ENCODE data around the gene LRRC3.

LRRC3 gene

GRCh38 chr21:44461005-44461404 is 5.7 kb downstream of the LRRC3 start:
- DNase-seq = no peak
- TF ChIP-seq, protein P1, sequence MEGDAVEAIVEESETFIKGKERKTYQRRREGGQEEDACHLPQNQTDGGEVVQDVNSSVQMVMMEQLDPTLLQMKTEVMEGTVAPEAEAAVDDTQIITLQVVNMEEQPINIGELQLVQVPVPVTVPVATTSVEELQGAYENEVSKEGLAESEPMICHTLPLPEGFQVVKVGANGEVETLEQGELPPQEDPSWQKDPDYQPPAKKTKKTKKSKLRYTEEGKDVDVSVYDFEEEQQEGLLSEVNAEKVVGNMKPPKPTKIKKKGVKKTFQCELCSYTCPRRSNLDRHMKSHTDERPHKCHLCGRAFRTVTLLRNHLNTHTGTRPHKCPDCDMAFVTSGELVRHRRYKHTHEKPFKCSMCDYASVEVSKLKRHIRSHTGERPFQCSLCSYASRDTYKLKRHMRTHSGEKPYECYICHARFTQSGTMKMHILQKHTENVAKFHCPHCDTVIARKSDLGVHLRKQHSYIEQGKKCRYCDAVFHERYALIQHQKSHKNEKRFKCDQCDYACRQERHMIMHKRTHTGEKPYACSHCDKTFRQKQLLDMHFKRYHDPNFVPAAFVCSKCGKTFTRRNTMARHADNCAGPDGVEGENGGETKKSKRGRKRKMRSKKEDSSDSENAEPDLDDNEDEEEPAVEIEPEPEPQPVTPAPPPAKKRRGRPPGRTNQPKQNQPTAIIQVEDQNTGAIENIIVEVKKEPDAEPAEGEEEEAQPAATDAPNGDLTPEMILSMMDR (IDR thresholded peaks at IDR 0.05; ENCODE audit: low read depth, low read length, missing control alignments) = no peak
- H3K4me3 ChIP-seq (ENCODE audit: low read depth, low read length) = no peak overlapping the region
- H3K27ac ChIP-seq = no peak overlapping the region
- H3K27me3 ChIP-seq (replicated peaks) = no peaks in the 10 kb centered on the region
- in situ Hi-C loops (cut with HindIII; ENCODE audit: low pct_ligation_motif_present, low sequenced_read_pairs) = no loop called here
- H3K36me3 ChIP-seq (replicated peaks) = no peaks in the 10 kb centered on the region

- H3K36me3 ChIP-seq (replicated peaks) = no peaks in the 10 kb centered on the region
- no peaks in the 10 kb centered on the region for H3K27me3 ChIP-seq (replicated peaks)
- H3K4me3 ChIP-seq (ENCODE audit: low read depth, low read length) = no peak overlapping the region
- TF ChIP-seq, protein P1 (IDR thresholded peaks at IDR 0.05; ENCODE audit: low read depth, low read length, missing control alignments) = peak; percentile 13
- in situ Hi-C loops (cut with HindIII; ENCODE audit: low pct_ligation_motif_present, low sequenced_read_pairs) = no loop called here
- no peak overlapping the region for H3K27ac ChIP-seq
- DNase-seq = no peak
These were observed 6.2 kb downstream of the LRRC3 start for GRCh38 chr21:44461464-44462001.

- H3K36me3 ChIP-seq (replicated peaks) = no peaks in the 10 kb centered on the region
- TF ChIP-seq, protein P1 (IDR thresholded peaks at IDR 0.05; ENCODE audit: low read depth, low read length, missing control alignments) = no peak
- no peak overlapping the region for H3K4me3 ChIP-seq (ENCODE audit: low read depth, low read length)
- H3K27me3 ChIP-seq (replicated peaks) = no peaks in the 10 kb centered on the region
- no peak for DNase-seq
- in situ Hi-C loops (cut with HindIII; ENCODE audit: low pct_ligation_motif_present, low sequenced_read_pairs) = no loop called here
- no peak overlapping the region for H3K27ac ChIP-seq
These were observed 7.0 kb downstream of the LRRC3 start for GRCh38 chr21:44462086-44462833.

GRCh38 chr21:44462834-44463200 is 7.5 kb downstream of the LRRC3 start:
- TF ChIP-seq, protein P1 (IDR thresholded peaks at IDR 0.05; ENCODE audit: low read depth, low read length, missing control alignments) = no peak
- no peaks in the 10 kb centered on the region for H3K27me3 ChIP-seq (replicated peaks)
- in situ Hi-C loops (cut with HindIII; ENCODE audit: low pct_ligation_motif_present, low sequenced_read_pairs) = no loop called here
- no peak for DNase-seq
- H3K27ac ChIP-seq = no peak overlapping the region
- H3K36me3 ChIP-seq (replicated peaks) = no peaks in the 10 kb centered on the region
- H3K4me3 ChIP-seq (ENCODE audit: low read depth, low read length) = no peak overlapping the region

GRCh38 chr21:44463724-44464123 is 8.4 kb downstream of the LRRC3 start:
- DNase-seq = no peak
- H3K4me3 ChIP-seq (ENCODE audit: low read depth, low read length) = no peak overlapping the region
- H3K27ac ChIP-seq = no peak overlapping the region
- no peaks in the 10 kb centered on the region for H3K27me3 ChIP-seq (replicated peaks)
- in situ Hi-C loops (cut with HindIII; ENCODE audit: low pct_ligation_motif_present, low sequenced_read_pairs) = no loop called here
- no peaks in the 10 kb centered on the region for H3K36me3 ChIP-seq (replicated peaks)
- TF ChIP-seq, protein P1 (IDR thresholded peaks at IDR 0.05; ENCODE audit: low read depth, low read length, missing control alignments) = no peak
